Chondrocyte (in vitro differentiated cells): ENCODE results near the gene CADPS2. TPM values are rescaled to one million over a fixed set of nuclear protein-coding genes. Genes with fewer than 3 reads are reported as not detected.

Experiments used
- DNase-seq: peaks from one replicate; pipeline ENCODE4 v3.0.0; 2021; ENCODE audit warnings: mixed read lengths, low spot score
- H3K27ac Mint-ChIP-seq: one replicate; pipeline ENCODE4 v1.8.0; 2021; ENCODE audit warnings: mild to moderate bottlenecking, moderate library complexity, mixed read lengths; ENCODE audit not compliant: unreplicated experiment
- H3K27me3 Mint-ChIP-seq: 2 replicates; pipeline ENCODE4 v1.8.0; 2021; ENCODE audit warnings: low read depth, mixed read lengths
- H3K36me3 Mint-ChIP-seq: 2 replicates; pipeline ENCODE4 v1.8.0; 2021; ENCODE audit warnings: low read depth, mixed read lengths
- H3K4me1 Mint-ChIP-seq: 2 replicates; pipeline ENCODE4 v1.8.0; 2021; ENCODE audit warnings: low read depth, mild to moderate bottlenecking, mixed read lengths
- H3K4me3 Mint-ChIP-seq: one replicate; pipeline ENCODE4 v1.8.0; 2021; ENCODE audit warnings: mild to moderate bottlenecking, moderate library complexity, mixed read lengths; ENCODE audit not compliant: unreplicated experiment
- H3K9me3 Mint-ChIP-seq: 2 replicates; pipeline ENCODE4 v1.8.0; 2021; ENCODE audit warnings: low read depth, mixed read lengths
- total RNA-seq: library from RNA; stranded (reverse); gene quantifications from 3 replicates; pipeline ENCODE4 v1.2.1, GENCODE V29; 2021
- TF ChIP-seq, protein P1 (sequence below): fragments of 200-600 bp; sonication (generic); IDR thresholded peaks from 2 replicates; pipeline ENCODE4 v1.5.0; 2021; ENCODE audit warnings: antibody characterized with exemption, mild to moderate bottlenecking, moderate library complexity

CADPS2 gene
- total RNA-seq, 1 donor from 2014 or later = 0.32 TPM

GRCh38 chr7:122303531-122304318, 582.5 kb downstream of the CADPS2 start:
- H3K9me3 Mint-ChIP-seq = no peaks in the 10 kb centered on the region
- TF ChIP-seq, protein P1, sequence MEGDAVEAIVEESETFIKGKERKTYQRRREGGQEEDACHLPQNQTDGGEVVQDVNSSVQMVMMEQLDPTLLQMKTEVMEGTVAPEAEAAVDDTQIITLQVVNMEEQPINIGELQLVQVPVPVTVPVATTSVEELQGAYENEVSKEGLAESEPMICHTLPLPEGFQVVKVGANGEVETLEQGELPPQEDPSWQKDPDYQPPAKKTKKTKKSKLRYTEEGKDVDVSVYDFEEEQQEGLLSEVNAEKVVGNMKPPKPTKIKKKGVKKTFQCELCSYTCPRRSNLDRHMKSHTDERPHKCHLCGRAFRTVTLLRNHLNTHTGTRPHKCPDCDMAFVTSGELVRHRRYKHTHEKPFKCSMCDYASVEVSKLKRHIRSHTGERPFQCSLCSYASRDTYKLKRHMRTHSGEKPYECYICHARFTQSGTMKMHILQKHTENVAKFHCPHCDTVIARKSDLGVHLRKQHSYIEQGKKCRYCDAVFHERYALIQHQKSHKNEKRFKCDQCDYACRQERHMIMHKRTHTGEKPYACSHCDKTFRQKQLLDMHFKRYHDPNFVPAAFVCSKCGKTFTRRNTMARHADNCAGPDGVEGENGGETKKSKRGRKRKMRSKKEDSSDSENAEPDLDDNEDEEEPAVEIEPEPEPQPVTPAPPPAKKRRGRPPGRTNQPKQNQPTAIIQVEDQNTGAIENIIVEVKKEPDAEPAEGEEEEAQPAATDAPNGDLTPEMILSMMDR = no peak
- H3K4me1 Mint-ChIP-seq = peaks cover 24% of the 10 kb centered on the region
- peaks cover 2% of the 10 kb centered on the region for H3K36me3 Mint-ChIP-seq
- H3K27ac Mint-ChIP-seq = no peak overlapping the region
- DNase-seq = peak; percentile 84
- no peak overlapping the region for H3K4me3 Mint-ChIP-seq
- H3K27me3 Mint-ChIP-seq = peaks cover 88% of the 10 kb centered on the region

- Mint-ChIP-seq H3K4me1 (peaks cover 24% of the 10 kb centered on the region), H3K36me3 (peaks cover 4% of the 10 kb centered on the region)
- DNase-seq = no peak
Measured at GRCh38 chr7:122302761-122303530, 583.3 kb downstream of the CADPS2 start.

GRCh38 chr7:122301858-122302760, 584.2 kb downstream of the CADPS2 start:
- Mint-ChIP-seq H3K4me3 (no peak overlapping the region), H3K4me1 (peaks cover 24% of the 10 kb centered on the region), H3K36me3 (peaks cover 4% of the 10 kb centered on the region), H3K27ac (no peak overlapping the region), H3K27me3 (peaks cover 90% of the 10 kb centered on the region), H3K9me3 (no peaks in the 10 kb centered on the region)
- no peak for DNase-seq
- TF ChIP-seq, protein P1 = no peak

More at GRCh38 chr7:122302761-122303530, 583.3 kb downstream of the CADPS2 start:
- no peak overlapping the region for H3K27ac Mint-ChIP-seq
- no peak overlapping the region for H3K4me3 Mint-ChIP-seq
- H3K9me3 Mint-ChIP-seq = no peaks in the 10 kb centered on the region
- TF ChIP-seq, protein P1 = no peak
- peaks cover 91% of the 10 kb centered on the region for H3K27me3 Mint-ChIP-seq

DNA sequence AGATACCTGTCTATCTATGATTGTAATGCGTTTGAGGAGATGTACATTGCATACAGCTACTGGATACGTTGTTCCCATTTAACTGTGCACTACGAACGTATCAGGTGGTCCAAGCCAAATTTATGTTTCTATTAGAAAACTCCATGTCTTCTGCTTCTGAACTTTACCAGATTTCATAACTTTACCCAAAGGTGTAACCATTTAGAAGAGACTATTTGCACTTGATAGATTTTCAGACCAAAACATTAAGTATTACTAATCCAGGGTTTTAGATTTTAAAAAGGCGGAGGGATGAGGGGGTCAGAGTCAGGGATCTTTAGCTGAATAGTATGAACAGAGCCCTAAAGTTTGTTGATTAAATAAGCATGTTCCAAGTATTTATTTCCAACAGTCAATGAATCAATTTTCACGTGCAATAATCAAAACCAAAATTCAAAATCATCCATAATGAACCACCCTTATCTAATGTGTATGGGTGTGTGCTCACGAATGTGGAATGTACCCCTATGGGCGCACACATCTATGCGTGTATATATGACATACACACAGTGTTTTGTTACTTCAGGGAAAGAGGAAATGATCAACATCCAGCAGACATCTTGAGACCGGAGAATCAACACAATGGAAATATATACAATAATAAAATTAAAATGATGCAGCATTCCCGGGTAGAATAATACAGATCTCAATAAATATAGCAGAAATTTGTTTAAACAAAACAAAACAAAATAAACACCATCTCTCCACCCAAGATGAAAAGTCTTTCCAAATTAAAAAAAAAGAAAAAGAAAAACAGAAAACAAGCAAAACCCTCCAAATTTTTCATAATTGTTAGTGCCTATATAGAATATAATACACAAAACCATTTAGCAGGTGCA, 585.1 kb downstream of the CADPS2 start:
- no peak for DNase-seq
- Mint-ChIP-seq H3K27ac (no peak overlapping the region), H3K36me3 (peaks cover 4% of the 10 kb centered on the region), H3K9me3 (no peaks in the 10 kb centered on the region), H3K4me1 (peaks cover 20% of the 10 kb centered on the region), H3K4me3 (no peak overlapping the region), H3K27me3 (peaks cover 84% of the 10 kb centered on the region)
- TF ChIP-seq, protein P1 = no peak
